ENCODE measurements around the gene SPAG16.

GRCh38 chr2:213425618-213426017 lies 141.4 kb downstream of the SPAG16 start:
- no peak for TF ChIP-seq CTCF (IDR thresholded peaks at IDR 0.05)
- TF ChIP-seq POLR2A (IDR thresholded peaks at IDR 0.05), result no peak
- TF ChIP-seq EP300 (IDR thresholded peaks at IDR 0.05), result no peak

Measured in tibial nerve (tissue), 4 donors.